IPS DF 6.9 (cell line): ENCODE results near the gene RIPK3.

Experiments used
- DNase-seq: peaks from one replicate; pipeline ENCODE4 v3.0.0-alpha.2; 2013; ENCODE audit warnings: low read depth, low spot score
- H3K27ac ChIP-seq: one replicate; pipeline ENCODE4 v1.5.1; 2013; ENCODE audit warnings: low read length, control low read depth
- H3K27me3 ChIP-seq: 2 replicates; pipeline ENCODE4 v1.6.1; 2013; ENCODE audit warnings: mild to moderate bottlenecking, low read length; ENCODE audit not compliant: control insufficient read depth, insufficient read depth
- H3K36me3 ChIP-seq: 2 replicates; pipeline ENCODE4 v1.6.1; 2013; ENCODE audit warnings: low read length; ENCODE audit not compliant: control insufficient read depth, insufficient read depth
- H3K4me1 ChIP-seq: 2 replicates; pipeline ENCODE4 v1.6.1; 2013; ENCODE audit warnings: low read length; ENCODE audit not compliant: control insufficient read depth, insufficient read depth
- H3K4me3 ChIP-seq: 2 replicates; pipeline ENCODE4 v1.5.1; 2013; ENCODE audit warnings: mild to moderate bottlenecking, low read length
- H3K9me3 ChIP-seq: 2 replicates; pipeline ENCODE4 v1.6.1; 2013; ENCODE audit warnings: low read length, inconsistent platforms; ENCODE audit not compliant: control insufficient read depth, insufficient read depth
- WGBS: extraction: QIAGEN DNeasy Blood & Tissue Kit; methylation state at CpG from one replicate; pipeline ENCODE4 v1.1.7; 2013; ENCODE audit warnings: mixed read lengths, missing lambda C conversion rate; ENCODE audit not compliant: insufficient read length, insufficient coverage; 5-methylcytosine and 5-hydroxymethylcytosine counted together

Gene RIPK3

DNA sequence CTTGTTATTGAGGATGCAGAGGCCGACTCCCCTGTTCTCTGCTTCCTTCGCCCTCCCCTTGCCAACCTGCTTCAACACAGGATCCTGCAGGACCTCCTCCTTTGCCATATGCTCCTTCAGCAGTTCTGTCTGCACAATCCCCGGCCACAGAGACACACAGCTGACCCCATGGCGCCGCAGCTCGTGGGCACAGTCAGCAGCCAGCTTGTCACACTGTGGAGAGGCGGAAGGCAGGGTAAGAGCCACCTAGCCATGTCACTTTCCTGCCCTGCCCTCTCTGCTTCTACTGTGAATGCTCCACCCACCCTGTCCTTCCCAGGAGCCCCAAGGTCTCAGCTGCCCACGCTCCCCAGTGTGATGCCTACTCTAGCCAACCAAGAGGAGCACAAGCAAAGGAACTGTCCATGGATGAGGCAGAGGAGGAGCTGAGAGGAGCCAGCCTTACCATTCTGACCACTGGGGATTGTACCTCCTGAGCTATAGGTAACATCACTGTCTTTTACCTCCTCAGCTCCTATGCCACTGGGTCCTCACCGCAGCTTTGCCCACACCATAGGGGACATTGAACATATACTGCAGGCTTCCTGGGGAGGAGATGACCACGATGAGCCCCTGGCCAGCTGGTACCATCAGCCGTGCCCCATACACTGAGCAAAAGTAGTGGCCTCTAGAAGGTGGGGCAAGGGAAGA is 47.5 kb downstream of the RIPK3 start:
- WGBS = no CpG with 5 or more reads among the region's 11 CpGs
- no peaks in the 10 kb centered on the region for H3K9me3 ChIP-seq
- H3K36me3 ChIP-seq = 0 out of 2 replicates have a peak, but pooled peaks cover 2% of the 10 kb centered on the region
- no peak for DNase-seq
- H3K27me3 ChIP-seq = no peaks in the 10 kb centered on the region
- H3K4me1 ChIP-seq = no peaks in the 10 kb centered on the region
- no peak overlapping the region for H3K4me3 ChIP-seq
- no peak overlapping the region for H3K27ac ChIP-seq

DNA sequence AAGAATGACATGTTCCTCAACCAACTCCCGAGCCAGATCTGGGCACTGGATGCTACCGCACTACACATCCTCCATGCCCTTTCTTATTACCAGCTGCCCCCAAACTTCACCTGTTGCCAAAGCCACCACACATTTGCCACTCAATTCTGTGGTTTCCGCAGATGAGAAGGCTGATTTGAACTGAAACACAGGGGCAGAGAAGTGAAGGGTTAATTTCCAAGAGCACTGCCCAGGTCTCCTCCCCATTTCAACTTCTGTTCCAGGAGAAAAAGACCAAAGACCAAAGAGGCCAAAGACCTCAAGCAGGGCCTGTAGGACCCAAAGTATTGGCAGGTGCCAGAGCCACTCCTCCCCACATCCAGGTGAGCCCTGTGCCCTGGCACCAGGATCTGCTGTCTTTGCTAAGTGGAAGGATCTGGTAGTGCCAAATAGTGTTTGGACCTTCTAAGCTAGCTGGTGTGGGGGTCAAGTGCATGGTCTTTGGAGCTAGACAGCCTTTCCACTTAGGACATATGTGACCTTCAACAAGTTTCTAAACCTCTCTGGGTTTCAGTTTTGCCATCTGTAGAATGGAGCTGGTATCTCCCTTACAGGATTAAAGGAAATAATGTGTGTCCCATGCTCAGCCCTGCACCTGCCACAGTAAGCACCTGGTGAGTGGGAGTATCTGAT is 48.2 kb downstream of the RIPK3 start:
- WGBS = no CpG with 5 or more reads among the region's 3 CpGs
- Histone ChIP-seq H3K36me3 (0 out of 2 replicates have a peak, but pooled peaks cover 2% of the 10 kb centered on the region), H3K4me3 (no peak overlapping the region), H3K27ac (no peak overlapping the region), H3K27me3 (no peaks in the 10 kb centered on the region), H3K4me1 (no peaks in the 10 kb centered on the region), H3K9me3 (no peaks in the 10 kb centered on the region)
- no peak for DNase-seq

- WGBS = no CpG with 5 or more reads among the region's 9 CpGs
- no peak for DNase-seq
- H3K36me3 ChIP-seq = 0 out of 2 replicates have a peak, but pooled peaks cover 2% of the 10 kb centered on the region
- H3K4me3 ChIP-seq = no peak overlapping the region
- H3K4me1 ChIP-seq = no peaks in the 10 kb centered on the region
- H3K9me3 ChIP-seq = no peaks in the 10 kb centered on the region
- H3K27ac ChIP-seq = no peak overlapping the region
- no peaks in the 10 kb centered on the region for H3K27me3 ChIP-seq
Measured at GRCh38 chr14:24290746-24291145, 49.0 kb downstream of the RIPK3 start.

GRCh38 chr14:24289649-24290280 is 50.0 kb downstream of the RIPK3 start:
- Histone ChIP-seq H3K4me3 (no peak overlapping the region), H3K9me3 (no peaks in the 10 kb centered on the region), H3K27ac (no peak overlapping the region), H3K27me3 (no peaks in the 10 kb centered on the region), H3K4me1 (no peaks in the 10 kb centered on the region), H3K36me3 (0 out of 2 replicates have a peak, but pooled peaks cover 2% of the 10 kb centered on the region)
- DNase-seq = no peak
- no CpG with 5 or more reads among the region's 6 CpGs for WGBS

GRCh38 chr14:24286996-24287395 is 52.8 kb downstream of the RIPK3 start:
- H3K4me3 ChIP-seq = no peak overlapping the region
- no peaks in the 10 kb centered on the region for H3K9me3 ChIP-seq
- WGBS = no CpG with 5 or more reads among the region's 5 CpGs
- H3K4me1 ChIP-seq = no peaks in the 10 kb centered on the region
- H3K36me3 ChIP-seq = 0 out of 2 replicates have a peak, but pooled peaks cover 2% of the 10 kb centered on the region
- H3K27me3 ChIP-seq = no peaks in the 10 kb centered on the region
- H3K27ac ChIP-seq = no peak overlapping the region
- no peak for DNase-seq
